Measurements from ENCODE around the gene MDGA2.

GRCh38 chr14:47585447-47585846, 90.0 kb downstream of the MDGA2 start:
- TF ChIP-seq EZH2 (IDR thresholded peaks at IDR 0.05) (no peak), POLR2AphosphoS5 (IDR thresholded peaks at IDR 0.05; ENCODE audit: borderline replicate concordance, low read depth, low read length) (no peak), FOXP2 (optimal IDR thresholded peaks at IDR 0.05; ENCODE audit: control extremely low read depth, extremely low read length, insufficient read depth) (no peak)
